ENCODE results near the gene RNU6-1.

RNU6-1 gene

DNA sequence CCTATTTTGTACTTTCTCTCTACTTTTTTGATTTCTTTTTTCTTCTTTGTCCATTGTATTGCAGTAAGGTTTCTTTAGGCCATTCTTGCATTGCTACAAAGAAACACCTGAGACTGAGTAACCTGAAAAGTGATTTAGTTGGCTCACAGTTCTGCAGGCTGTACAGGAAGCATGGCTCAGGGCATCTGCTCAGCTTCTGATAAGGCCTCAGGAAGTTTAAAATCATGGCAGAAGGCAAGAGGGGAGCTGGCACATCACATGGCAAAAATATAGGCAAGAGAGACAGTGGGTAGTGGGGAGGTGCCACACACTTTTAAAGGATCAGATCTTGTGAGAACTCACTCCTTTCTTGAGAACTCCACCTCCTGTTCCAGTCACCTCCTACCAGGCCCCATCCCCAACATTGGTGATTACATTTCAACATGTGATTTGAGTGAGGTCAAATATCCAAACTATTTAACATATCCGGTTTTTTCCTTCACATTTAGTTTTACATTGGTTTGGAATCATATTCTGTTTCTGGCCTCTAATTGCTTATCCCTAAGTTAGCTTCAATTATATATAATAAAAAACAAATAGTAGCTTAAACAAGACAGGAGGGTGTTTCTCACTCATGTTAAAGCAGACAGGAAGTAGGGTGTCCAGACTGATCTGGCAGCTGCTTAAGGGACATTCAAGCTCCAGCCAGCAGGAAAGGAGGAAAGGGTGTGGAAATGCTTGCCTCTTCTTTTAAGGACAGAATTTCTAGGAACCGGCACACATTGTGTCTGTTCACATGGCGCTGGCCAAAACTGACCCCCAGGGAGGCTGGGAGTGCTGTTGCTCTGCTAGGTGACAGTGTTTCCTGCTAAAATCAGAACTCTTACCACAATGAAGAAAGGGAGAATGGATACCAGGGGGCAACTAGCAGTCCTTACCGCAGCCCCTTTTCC lies 43.4 kb downstream of the RNU6-1 start:
- DNase-seq: no peak

DNA sequence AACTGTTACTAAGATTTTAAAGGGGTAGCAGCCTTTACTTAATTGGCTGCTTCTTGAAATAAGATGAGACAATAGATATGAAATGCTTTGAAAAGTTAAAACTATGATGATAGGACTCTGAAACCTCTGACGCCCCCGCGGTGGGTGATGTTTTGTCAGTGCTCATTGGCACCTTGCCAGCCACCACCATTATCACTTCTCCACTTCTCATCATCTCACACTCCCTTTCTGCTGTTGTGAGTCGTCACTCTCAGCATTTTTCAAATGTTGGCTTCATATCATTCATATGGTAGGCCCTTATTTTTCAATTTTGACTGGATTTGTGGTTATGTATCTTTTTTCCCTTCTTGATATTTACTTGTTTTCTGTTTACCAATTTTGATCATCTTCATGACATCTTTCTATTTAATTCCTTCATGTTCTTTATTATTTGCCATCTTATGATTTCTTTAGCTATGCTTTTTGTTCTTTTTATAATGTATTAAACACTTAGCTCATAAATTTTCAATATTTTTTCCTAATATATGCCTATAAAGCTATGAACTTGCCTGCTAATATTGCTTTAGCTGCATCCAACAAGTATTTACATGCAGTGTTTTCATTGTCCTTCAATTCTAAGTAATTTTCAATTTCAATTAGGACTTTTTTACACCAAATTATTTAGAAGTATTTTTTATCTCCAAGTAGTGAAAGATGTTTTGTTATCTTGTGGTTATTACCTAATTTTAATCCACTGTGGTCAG lies 44.8 kb downstream of the RNU6-1 start:
- DNase-seq: no peak

DNA sequence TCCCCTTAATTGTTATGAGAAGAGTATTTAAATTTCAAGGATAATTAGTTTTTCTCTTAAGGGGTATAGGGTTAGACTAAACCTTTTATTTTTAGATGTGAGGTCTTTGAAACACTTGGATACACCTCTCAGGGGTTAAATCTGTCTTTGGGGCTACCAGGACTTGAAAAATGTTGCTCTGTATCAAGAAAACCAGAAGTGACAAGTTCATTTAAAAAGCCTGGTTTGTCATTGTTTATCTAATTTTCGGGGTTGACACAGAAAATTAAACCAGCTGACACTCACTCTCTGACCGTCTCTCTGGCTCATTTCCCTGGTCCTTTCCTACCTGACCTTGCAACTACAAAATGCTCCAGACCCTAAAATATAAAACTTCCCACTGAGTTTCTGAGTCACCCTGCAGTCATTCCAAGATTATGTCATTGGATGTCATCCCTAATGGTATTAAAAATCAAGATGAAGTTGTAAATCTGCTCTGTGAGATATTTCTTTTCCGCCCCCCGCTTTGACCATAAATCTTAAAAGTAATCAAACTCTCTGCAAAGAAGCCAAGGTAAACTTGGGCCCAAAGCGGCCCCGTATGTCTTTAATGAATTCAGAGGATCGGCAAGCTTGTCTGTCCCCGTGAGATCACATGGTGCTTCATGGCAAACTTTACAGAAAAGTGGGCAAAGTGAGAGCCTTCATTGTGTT lies 47.4 kb downstream of the RNU6-1 start:
- no peak for DNase-seq

DNA sequence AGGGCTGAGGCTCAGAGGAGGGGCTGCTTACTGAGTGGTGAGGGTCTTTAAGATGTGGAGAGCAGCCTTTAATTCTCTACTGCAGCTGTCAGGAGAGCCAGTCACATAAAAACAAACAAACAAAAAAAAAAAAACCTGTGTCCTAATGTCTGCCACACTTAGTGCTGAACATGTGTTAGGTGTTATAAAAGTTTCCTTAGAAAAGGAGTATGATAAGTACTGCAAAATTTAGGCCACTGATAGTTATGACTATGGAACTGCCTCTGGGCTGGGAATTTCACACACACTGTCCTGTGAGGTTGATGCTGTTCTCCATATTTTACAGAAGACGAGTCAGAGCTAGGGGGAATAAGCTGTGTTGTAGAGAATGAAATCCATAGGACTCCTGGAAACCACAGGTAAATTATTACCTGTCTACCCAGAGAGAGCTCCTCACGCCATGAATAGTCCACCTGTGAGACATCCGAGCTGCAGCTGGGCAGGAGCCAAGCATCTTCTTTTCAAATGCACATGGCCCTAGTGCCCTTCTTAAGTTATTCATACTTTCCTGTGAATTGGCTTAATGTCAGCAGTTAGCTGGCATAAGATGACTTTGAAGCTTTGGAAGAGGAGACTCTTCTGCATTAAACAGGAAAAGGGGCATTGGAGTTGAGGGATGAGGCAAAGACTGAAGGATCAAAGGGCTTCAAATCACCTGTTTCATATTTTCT lies 49.1 kb downstream of the RNU6-1 start:
- no peak for DNase-seq
